ENCODE results near the gene TSC22D1.

- TF ChIP-seq POLR2A (IDR thresholded peaks at IDR 0.05; ENCODE audit: low read length): no peak
- TF ChIP-seq GATA1 (IDR thresholded peaks at IDR 0.05; ENCODE audit: low read depth, low read length): no peak
Measured at GRCh38 chr13:44417446-44417845, 158.7 kb downstream of the TSC22D1 start.
